HUES6 (cell line): ENCODE measurements around the gene SLC7A1.

ENCODE experiments used
- H3K27ac ChIP-seq: 2 replicates; pipeline ENCODE4 v1.7.0; 2013; ENCODE audit warnings: low read depth, mild to moderate bottlenecking, low read length, inconsistent platforms
- H3K27me3 ChIP-seq: 2 replicates; pipeline ENCODE4 v1.6.1; 2013; ENCODE audit warnings: low read length; ENCODE audit not compliant: control insufficient read depth, insufficient read depth
- H3K36me3 ChIP-seq: 2 replicates; pipeline ENCODE4 v1.6.1; 2013; ENCODE audit warnings: low read length; ENCODE audit not compliant: control insufficient read depth, insufficient read depth
- H3K4me1 ChIP-seq: 2 replicates; pipeline ENCODE4 v1.6.1; 2013; ENCODE audit warnings: low read length; ENCODE audit not compliant: control insufficient read depth, insufficient read depth
- H3K4me3 ChIP-seq: 2 replicates; pipeline ENCODE4 v1.5.1; 2013; ENCODE audit warnings: low read depth, low read length
- H3K9ac ChIP-seq: one replicate; pipeline ENCODE4 v1.6.1; 2013; ENCODE audit warnings: mild to moderate bottlenecking, low read length
- H3K9me3 ChIP-seq: 2 replicates; pipeline ENCODE4 v1.6.1; 2013; ENCODE audit warnings: low read depth, low read length; ENCODE audit not compliant: control insufficient read depth, insufficient read depth

The SLC7A1 gene

DNA sequence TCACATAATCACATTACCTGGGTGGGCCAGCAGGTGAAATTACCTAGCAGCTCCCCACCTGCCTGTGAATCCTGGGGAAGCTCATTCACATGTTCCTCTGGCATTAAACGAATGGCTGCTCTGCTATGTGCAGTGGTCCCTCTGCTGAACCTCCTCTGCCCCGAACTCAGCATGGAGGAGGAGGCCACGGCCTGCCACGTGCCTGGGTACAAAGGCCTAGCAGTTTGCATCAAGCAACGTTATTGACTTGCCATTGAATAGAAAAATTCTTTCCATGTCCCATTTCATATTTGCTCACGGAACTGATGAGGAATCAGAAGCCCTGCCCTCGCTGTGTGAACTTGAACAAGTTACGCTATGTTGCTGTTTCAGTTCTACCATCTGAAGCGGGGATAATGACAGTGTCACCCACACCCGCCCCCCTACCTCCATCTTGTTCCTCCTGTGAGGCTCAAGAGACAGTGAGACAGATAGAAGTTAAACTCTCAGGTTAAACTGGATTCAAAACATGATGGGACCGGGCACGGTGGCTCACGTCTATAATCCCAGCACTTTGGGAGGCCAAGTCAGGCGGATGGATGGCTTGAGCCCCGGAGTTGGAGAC lies 25.3 kb downstream of the SLC7A1 start:
- H3K4me1 ChIP-seq: peaks cover 42% of the 10 kb centered on the region
- no peaks in the 10 kb centered on the region for H3K9me3 ChIP-seq
- H3K9ac ChIP-seq: no peak overlapping the region
- H3K27ac ChIP-seq: no peak overlapping the region
- no peak overlapping the region for H3K4me3 ChIP-seq
- H3K36me3 ChIP-seq: no peaks in the 10 kb centered on the region
- H3K27me3 ChIP-seq: no peaks in the 10 kb centered on the region

- H3K9me3 ChIP-seq: no peaks in the 10 kb centered on the region
- H3K4me3 ChIP-seq: no peak overlapping the region
- peaks cover 45% of the 10 kb centered on the region for H3K4me1 ChIP-seq
- H3K36me3 ChIP-seq: no peaks in the 10 kb centered on the region
- H3K9ac ChIP-seq: no peak overlapping the region
- no peak overlapping the region for H3K27ac ChIP-seq
- H3K27me3 ChIP-seq: no peaks in the 10 kb centered on the region
Measured at GRCh38 chr13:29569253-29570050, 26.0 kb downstream of the SLC7A1 start.

- Histone ChIP-seq H3K9me3 (no peaks in the 10 kb centered on the region), H3K27me3 (no peaks in the 10 kb centered on the region), H3K36me3 (no peaks in the 10 kb centered on the region), H3K27ac (no peak overlapping the region), H3K4me3 (no peak overlapping the region), H3K4me1 (peaks cover 50% of the 10 kb centered on the region), H3K9ac (no peak overlapping the region)
Measured at GRCh38 chr13:29568731-29569130, 26.8 kb downstream of the SLC7A1 start.

- Histone ChIP-seq H3K4me1 (peaks cover 58% of the 10 kb centered on the region), H3K27ac (no peak overlapping the region), H3K4me3 (no peak overlapping the region), H3K27me3 (no peaks in the 10 kb centered on the region), H3K36me3 (no peaks in the 10 kb centered on the region), H3K9me3 (no peaks in the 10 kb centered on the region), H3K9ac (no peak overlapping the region)
Measured at GRCh38 chr13:29567411-29567810, 28.1 kb downstream of the SLC7A1 start.

- H3K27me3 ChIP-seq: no peaks in the 10 kb centered on the region
- peaks cover 60% of the 10 kb centered on the region for H3K4me1 ChIP-seq
- H3K36me3 ChIP-seq: no peaks in the 10 kb centered on the region
- no peak overlapping the region for H3K27ac ChIP-seq
- H3K9ac ChIP-seq: no peak overlapping the region
- no peaks in the 10 kb centered on the region for H3K9me3 ChIP-seq
- H3K4me3 ChIP-seq: no peak overlapping the region
Measured at GRCh38 chr13:29566206-29566605, 29.3 kb downstream of the SLC7A1 start.

DNA sequence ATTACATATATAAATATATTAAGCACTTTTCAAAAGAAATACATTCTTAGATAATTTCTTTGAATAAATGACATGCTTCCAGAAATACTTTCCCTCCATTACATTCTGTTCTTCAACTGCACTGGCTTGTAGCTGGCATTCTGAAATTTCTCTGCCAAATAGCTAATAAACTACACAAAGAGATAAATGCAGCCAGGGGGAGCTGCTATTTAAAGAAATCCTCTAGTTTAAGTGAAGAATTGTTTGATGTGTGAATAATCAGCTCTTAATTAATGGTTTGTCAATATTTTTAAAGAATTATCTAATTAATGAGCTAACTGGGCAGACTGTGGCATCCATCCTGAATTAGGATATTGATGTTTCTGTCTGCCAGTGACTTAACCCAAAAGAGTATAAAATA lies 30.7 kb downstream of the SLC7A1 start:
- no peaks in the 10 kb centered on the region for H3K27me3 ChIP-seq
- no peak overlapping the region for H3K4me3 ChIP-seq
- no peaks in the 10 kb centered on the region for H3K9me3 ChIP-seq
- no peak overlapping the region for H3K27ac ChIP-seq
- H3K4me1 ChIP-seq: peaks cover 52% of the 10 kb centered on the region
- no peak overlapping the region for H3K9ac ChIP-seq
- no peaks in the 10 kb centered on the region for H3K36me3 ChIP-seq

GRCh38 chr13:29564373-29564772 lies 31.1 kb downstream of the SLC7A1 start:
- Histone ChIP-seq H3K27me3 (no peaks in the 10 kb centered on the region), H3K9ac (no peak overlapping the region), H3K36me3 (no peaks in the 10 kb centered on the region), H3K27ac (no peak overlapping the region), H3K4me3 (no peak overlapping the region), H3K4me1 (peaks cover 48% of the 10 kb centered on the region), H3K9me3 (no peaks in the 10 kb centered on the region)

DNA sequence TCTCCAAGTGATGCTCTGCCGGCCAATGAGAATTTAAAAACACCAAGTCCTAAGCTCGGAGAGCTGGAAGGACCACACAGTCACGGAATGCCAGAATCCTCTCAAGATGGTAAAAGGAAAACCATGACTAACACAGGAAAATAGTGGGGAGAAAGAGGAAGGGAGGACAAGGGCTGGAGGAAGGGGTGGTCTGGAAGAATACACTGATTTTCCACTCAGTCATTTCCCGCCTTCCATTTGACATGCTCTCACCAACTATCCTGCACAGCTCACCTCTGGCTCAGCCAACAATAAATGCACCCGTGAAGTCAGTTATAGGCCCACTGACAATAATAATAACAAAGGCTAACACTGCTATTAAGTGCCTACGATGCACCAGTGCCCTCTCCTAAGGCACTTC lies 31.5 kb downstream of the SLC7A1 start:
- Histone ChIP-seq H3K27ac (no peak overlapping the region), H3K36me3 (no peaks in the 10 kb centered on the region), H3K4me1 (peaks cover 43% of the 10 kb centered on the region), H3K9ac (no peak overlapping the region), H3K4me3 (no peak overlapping the region), H3K9me3 (no peaks in the 10 kb centered on the region), H3K27me3 (no peaks in the 10 kb centered on the region)

- Histone ChIP-seq H3K9ac (no peak overlapping the region), H3K9me3 (no peaks in the 10 kb centered on the region), H3K4me1 (peaks cover 38% of the 10 kb centered on the region), H3K36me3 (no peaks in the 10 kb centered on the region), H3K27ac (no peak overlapping the region), H3K4me3 (no peak overlapping the region), H3K27me3 (no peaks in the 10 kb centered on the region)
Measured at GRCh38 chr13:29562786-29563438, 32.6 kb downstream of the SLC7A1 start.

- Histone ChIP-seq H3K4me1 (peaks cover 38% of the 10 kb centered on the region), H3K9me3 (no peaks in the 10 kb centered on the region), H3K36me3 (no peaks in the 10 kb centered on the region), H3K4me3 (no peak overlapping the region), H3K27me3 (no peaks in the 10 kb centered on the region), H3K9ac (no peak overlapping the region), H3K27ac (no peak overlapping the region)
Measured at GRCh38 chr13:29561918-29562317, 33.6 kb downstream of the SLC7A1 start.

- Histone ChIP-seq H3K4me1 (0 out of 2 replicates have a peak, but pooled peaks cover 2% of the 10 kb centered on the region), H3K9me3 (no peaks in the 10 kb centered on the region), H3K27ac (no peak overlapping the region), H3K4me3 (no peak overlapping the region), H3K27me3 (no peaks in the 10 kb centered on the region), H3K36me3 (peaks cover 25% of the 10 kb centered on the region), H3K9ac (no peak overlapping the region)
Measured at GRCh38 chr13:29556742-29557141, 38.7 kb downstream of the SLC7A1 start.
